ENCODE results near the gene BTN1A1. TPM values are rescaled to one million over a fixed set of nuclear protein-coding genes. Genes with fewer than 3 reads are reported as not detected.
A peak's percentile ranks its signal among the peaks of the same experiment; 100 is the strongest.

The BTN1A1 gene
- total and polyA plus RNA-seq, 9 of the 15 experiments (the other 6 are each of a cell fraction or from before 2014, with no cell fraction given), result 0.01 to 0.15 (median 0.06) TPM; not detected in 4

GRCh38 chr6:26537160-26537845 is 37.2 kb downstream of the BTN1A1 start (continued):
- TF ChIP-seq RREB1 (CRISPR knock-in tag; IDR thresholded peaks at IDR 0.05) (no peak), ZNF445 (CRISPR knock-in tag; IDR thresholded peaks at IDR 0.05; ENCODE audit: low read depth) (no peak), ZNF408 (CRISPR knock-in tag; IDR thresholded peaks at IDR 0.05; ENCODE audit: low read depth) (no peak), MAZ (CRISPR knock-in tag; conservative IDR thresholded peaks at IDR 0.05 in 1 of 2, IDR thresholded peaks at IDR 0.05 in 1 of 2) (peak; percentile 32 to 83), TSC22D4 (tag; IDR thresholded peaks at IDR 0.05) (no peak), POLR2A (conservative IDR thresholded peaks at IDR 0.05) (peak; percentile 68; the same call in 1 of the 2 replicates), RBBP5 (IDR thresholded peaks at IDR 0.05; ENCODE audit: borderline replicate concordance, insufficient read depth, low read length, poor library complexity, severe bottlenecking) (peak; percentile 86), HNRNPL (IDR thresholded peaks at IDR 0.05; ENCODE audit: low read depth, low read length) (peak; percentile 96), ARID2 (IDR thresholded peaks at IDR 0.05) (peak; percentile 4; the same call in 1 of the 2 replicates), CREB1 (IDR thresholded peaks at IDR 0.05) (peak; percentile 66), CREB1 (CRISPR knock-in tag; IDR thresholded peaks at IDR 0.05) (peak; percentile 82), PML (IDR thresholded peaks at IDR 0.05; ENCODE audit: low read length) (no peak), GABPB2 (CRISPR knock-in tag; conservative IDR thresholded peaks at IDR 0.05) (no peak), HNRNPH1 (optimal IDR thresholded peaks at IDR 0.05; ENCODE audit: low read depth, low read length) (no peak), BRCA1 (IDR thresholded peaks at IDR 0.05) (no peak), BRCA1 (CRISPR knock-in tag; IDR thresholded peaks at IDR 0.05) (no peak), NR0B1 (IDR thresholded peaks at IDR 0.05; ENCODE audit: partially characterized antibody) (no peak), NRF1 (conservative IDR thresholded peaks at IDR 0.05 in 1 of 2, IDR thresholded peaks at IDR 0.05 in 1 of 2) (no peak), ZNF766 (CRISPR knock-in tag; conservative IDR thresholded peaks at IDR 0.05) (no peak; the same call in 1 of the 2 replicates), ZC3H4 (CRISPR knock-in tag; IDR thresholded peaks at IDR 0.05; ENCODE audit: borderline replicate concordance) (no peak), TEAD1 (CRISPR knock-in tag; IDR thresholded peaks at IDR 0.05) (peak; percentile 63 to 96; a peak in 3 of 4 replicates)
- TF ChIP-seq, protein P1, sequence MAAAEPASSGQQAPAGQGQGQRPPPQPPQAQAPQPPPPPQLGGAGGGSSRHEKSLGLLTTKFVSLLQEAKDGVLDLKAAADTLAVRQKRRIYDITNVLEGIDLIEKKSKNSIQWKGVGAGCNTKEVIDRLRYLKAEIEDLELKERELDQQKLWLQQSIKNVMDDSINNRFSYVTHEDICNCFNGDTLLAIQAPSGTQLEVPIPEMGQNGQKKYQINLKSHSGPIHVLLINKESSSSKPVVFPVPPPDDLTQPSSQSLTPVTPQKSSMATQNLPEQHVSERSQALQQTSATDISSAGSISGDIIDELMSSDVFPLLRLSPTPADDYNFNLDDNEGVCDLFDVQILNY (CRISPR knock-in tag; IDR thresholded peaks at IDR 0.05), result no peak
